ENCODE measurements around the gene TMPRSS13. TPM values are rescaled to one million over a fixed set of nuclear protein-coding genes. Genes with fewer than 3 reads are reported as not detected.

The TMPRSS13 gene
- total RNA-seq, 1 experiment from 2014 or later, result 21.7 TPM

DNA sequence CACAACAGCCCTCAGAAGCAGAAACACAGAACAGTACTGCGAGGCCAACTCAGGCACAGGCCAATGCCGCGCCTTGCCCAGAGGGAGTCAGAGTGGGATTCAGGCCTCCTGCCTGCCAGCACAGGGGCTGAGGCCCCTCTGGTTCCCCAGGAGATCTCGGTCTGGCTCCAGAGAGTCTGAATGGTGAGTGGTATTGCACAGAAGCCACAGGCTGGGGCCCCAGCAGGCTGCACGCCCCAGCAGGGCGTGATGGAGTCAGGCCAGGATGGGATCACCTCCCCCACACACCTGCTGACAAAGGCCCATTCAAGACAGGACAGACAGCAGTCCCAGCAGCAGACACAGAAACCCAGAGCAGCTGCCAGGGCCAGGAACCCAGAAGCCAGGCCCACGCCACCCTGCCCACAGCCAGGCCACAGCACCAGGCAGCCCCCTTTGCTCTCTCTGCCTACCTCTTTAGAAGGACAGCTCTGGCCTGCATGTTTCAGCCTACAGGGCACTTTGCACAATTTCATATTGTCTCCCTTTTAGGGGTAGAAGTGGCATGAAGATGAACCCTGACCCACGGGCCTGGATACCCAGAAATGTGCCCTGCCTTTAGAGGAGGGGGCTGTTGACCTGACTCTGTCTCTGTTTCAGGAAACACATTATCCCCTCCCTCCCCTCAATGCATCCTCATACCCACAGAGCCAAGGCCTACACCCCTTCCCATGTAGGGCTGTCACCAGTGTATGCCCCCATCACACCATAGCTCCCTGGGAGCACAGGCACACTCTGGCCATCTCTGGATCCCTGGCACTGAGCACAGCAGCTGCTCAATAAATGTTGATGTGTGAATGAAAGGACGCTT, 58.9 kb downstream of the TMPRSS13 start:
- DNase-seq, result no peak
- intact Hi-C loops (cut with micrococcal nuclease; ENCODE audit: unreplicated experiment), result no loop called here
- ChIA-PET POLR2A (ENCODE audit: unreplicated experiment) (no interaction called here), CTCF (no interaction called here)
- H3K27ac ChIP-seq, result no peak overlapping the region
- H3K4me3 ChIP-seq, result no peak overlapping the region
- no peak overlapping the region for H2AFZ ChIP-seq
- H3K79me2 ChIP-seq (ENCODE audit: low read depth), result no peaks in the 10 kb centered on the region
- no peak overlapping the region for H3K4me2 ChIP-seq
- peaks cover 96% of the 10 kb centered on the region for H3K27me3 ChIP-seq (ENCODE audit: insufficient read depth, low read depth)
- no peaks in the 10 kb centered on the region for H3F3A ChIP-seq (ENCODE audit: insufficient read depth, low read depth)
- no TSS peak for BruUV-seq (replicated peaks)
- H3K9me3 ChIP-seq (ENCODE audit: insufficient read depth, low read depth), result no peaks in the 10 kb centered on the region
- H3K4me1 ChIP-seq (replicated peaks; ENCODE audit: insufficient read depth), result no peaks in the 10 kb centered on the region
- H4K20me1 ChIP-seq (ENCODE audit: insufficient read depth), result no peaks in the 10 kb centered on the region
- no peaks in the 10 kb centered on the region for H3K36me3 ChIP-seq (ENCODE audit: low read depth)
- TF ChIP-seq, protein P1, sequence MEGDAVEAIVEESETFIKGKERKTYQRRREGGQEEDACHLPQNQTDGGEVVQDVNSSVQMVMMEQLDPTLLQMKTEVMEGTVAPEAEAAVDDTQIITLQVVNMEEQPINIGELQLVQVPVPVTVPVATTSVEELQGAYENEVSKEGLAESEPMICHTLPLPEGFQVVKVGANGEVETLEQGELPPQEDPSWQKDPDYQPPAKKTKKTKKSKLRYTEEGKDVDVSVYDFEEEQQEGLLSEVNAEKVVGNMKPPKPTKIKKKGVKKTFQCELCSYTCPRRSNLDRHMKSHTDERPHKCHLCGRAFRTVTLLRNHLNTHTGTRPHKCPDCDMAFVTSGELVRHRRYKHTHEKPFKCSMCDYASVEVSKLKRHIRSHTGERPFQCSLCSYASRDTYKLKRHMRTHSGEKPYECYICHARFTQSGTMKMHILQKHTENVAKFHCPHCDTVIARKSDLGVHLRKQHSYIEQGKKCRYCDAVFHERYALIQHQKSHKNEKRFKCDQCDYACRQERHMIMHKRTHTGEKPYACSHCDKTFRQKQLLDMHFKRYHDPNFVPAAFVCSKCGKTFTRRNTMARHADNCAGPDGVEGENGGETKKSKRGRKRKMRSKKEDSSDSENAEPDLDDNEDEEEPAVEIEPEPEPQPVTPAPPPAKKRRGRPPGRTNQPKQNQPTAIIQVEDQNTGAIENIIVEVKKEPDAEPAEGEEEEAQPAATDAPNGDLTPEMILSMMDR (conservative IDR thresholded peaks at IDR 0.05), result no peak
- no peak for TF ChIP-seq EZH2 (IDR thresholded peaks at IDR 0.05; ENCODE audit: low read depth)
- no peaks in the 10 kb centered on the region for H3K9me2 ChIP-seq (ENCODE audit: insufficient read depth)

DNA sequence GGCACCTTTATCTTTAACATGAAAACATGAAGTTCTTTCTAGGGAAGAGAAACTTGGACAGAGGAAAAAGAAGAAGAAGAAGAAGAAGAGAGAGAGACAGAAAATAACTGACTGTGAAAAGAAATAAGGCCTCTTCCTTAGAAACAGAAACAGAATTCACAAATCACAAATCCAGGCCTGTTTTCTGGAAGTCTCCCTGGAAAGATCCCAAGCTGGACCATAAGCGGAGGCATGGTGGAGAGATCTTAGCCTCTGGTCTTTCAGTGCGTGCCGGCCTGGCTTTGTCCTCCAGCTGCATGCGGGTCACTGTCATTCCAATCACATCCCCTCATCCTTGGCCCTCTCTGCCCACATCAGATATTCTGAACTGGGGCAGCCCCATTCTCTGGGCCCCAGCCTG, 59.6 kb downstream of the TMPRSS13 start:
- no peak for DNase-seq
- intact Hi-C loops (cut with micrococcal nuclease; ENCODE audit: unreplicated experiment), result no loop called here
- Histone ChIP-seq H3K4me2 (no peak overlapping the region), H3K4me1 (replicated peaks; ENCODE audit: insufficient read depth) (no peaks in the 10 kb centered on the region), H2AFZ (no peak overlapping the region), H3K27ac (no peak overlapping the region), H3K9me3 (ENCODE audit: insufficient read depth, low read depth) (no peaks in the 10 kb centered on the region), H3K27me3 (ENCODE audit: insufficient read depth, low read depth) (peaks cover 96% of the 10 kb centered on the region), H3F3A (ENCODE audit: insufficient read depth, low read depth) (no peaks in the 10 kb centered on the region), H3K36me3 (ENCODE audit: low read depth) (no peaks in the 10 kb centered on the region), H3K9me2 (ENCODE audit: insufficient read depth) (no peaks in the 10 kb centered on the region), H4K20me1 (ENCODE audit: insufficient read depth) (no peaks in the 10 kb centered on the region), H3K4me3 (no peak overlapping the region), H3K79me2 (ENCODE audit: low read depth) (no peaks in the 10 kb centered on the region)
- BruUV-seq (replicated peaks), result no TSS peak
- ChIA-PET CTCF (no interaction called here), POLR2A (ENCODE audit: unreplicated experiment) (no interaction called here)
- TF ChIP-seq, protein P1 (conservative IDR thresholded peaks at IDR 0.05), result no peak
- no peak for TF ChIP-seq EZH2 (IDR thresholded peaks at IDR 0.05; ENCODE audit: low read depth)

DNA sequence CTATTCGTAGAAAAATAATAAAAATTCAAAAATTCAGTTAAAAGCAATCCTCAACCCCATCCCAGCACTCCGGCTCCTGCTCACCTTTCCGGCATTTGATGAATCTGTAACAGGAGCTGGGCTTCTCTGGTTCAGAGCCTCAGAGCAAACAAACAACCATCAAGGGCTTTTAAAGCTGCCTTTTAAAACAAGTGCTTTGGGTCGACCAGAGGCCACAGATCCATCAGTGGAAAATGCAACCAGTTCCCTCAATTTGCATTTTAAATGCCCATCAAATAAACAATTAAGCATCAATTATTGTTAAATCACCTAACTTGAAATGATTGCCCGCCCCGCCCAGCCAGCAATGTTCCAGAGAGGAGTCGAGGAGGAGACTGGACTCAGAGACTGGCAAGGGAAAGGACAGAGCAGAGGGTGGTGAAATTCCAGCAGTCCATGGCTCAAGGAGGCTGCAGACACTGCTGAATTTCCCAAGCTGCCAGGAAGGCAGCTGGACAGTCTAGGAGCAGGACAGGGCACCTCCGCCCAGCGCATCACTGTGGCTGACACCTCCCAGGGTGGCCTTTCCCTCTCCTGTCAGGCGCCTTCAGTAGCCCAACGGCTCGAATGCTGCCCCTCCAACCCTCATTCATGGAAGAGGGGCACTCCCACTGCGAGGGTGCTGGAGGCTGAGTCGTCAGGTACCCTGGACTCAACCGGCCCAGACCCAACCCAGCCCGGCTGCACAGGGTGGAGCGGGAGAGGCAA, 60.2 kb downstream of the TMPRSS13 start:
- ChIA-PET POLR2A (ENCODE audit: unreplicated experiment) (no interaction called here), CTCF (interaction anchor here (0.6 kb wide), 1 partner anchor 78 kb away, joined by 3 read pairs; no protein-coding TSS in a partner anchor)
- Histone ChIP-seq H3K9me3 (ENCODE audit: insufficient read depth, low read depth) (no peaks in the 10 kb centered on the region), H3F3A (ENCODE audit: insufficient read depth, low read depth) (no peaks in the 10 kb centered on the region), H3K27ac (no peak overlapping the region), H3K4me2 (no peak overlapping the region), H4K20me1 (ENCODE audit: insufficient read depth) (no peaks in the 10 kb centered on the region), H3K9me2 (ENCODE audit: insufficient read depth) (no peaks in the 10 kb centered on the region), H3K4me1 (replicated peaks; ENCODE audit: insufficient read depth) (no peaks in the 10 kb centered on the region), H3K4me3 (no peak overlapping the region), H3K27me3 (ENCODE audit: insufficient read depth, low read depth) (peaks cover 96% of the 10 kb centered on the region), H2AFZ (no peak overlapping the region), H3K79me2 (ENCODE audit: low read depth) (no peaks in the 10 kb centered on the region), H3K36me3 (ENCODE audit: low read depth) (no peaks in the 10 kb centered on the region)
- TF ChIP-seq EZH2 (IDR thresholded peaks at IDR 0.05; ENCODE audit: low read depth), result no peak
- TF ChIP-seq, protein P1 (conservative IDR thresholded peaks at IDR 0.05), result no peak
- DNase-seq, result no peak
- intact Hi-C loops (cut with micrococcal nuclease; ENCODE audit: unreplicated experiment), result no loop called here
- no TSS peak for BruUV-seq (replicated peaks)
